ENCODE data around the gene DES. TPM values are rescaled to one million over a fixed set of nuclear protein-coding genes. Genes with fewer than 3 reads are reported as not detected.
A peak's percentile ranks its signal among the peaks of the same experiment; 100 is the strongest.

The DES gene
- total and polyA plus RNA-seq, 9 of the 15 experiments (the other 6 are each of a cell fraction or from before 2014, with no cell fraction given): 2.5 to 58.9 (median 21.9) TPM

DNA sequence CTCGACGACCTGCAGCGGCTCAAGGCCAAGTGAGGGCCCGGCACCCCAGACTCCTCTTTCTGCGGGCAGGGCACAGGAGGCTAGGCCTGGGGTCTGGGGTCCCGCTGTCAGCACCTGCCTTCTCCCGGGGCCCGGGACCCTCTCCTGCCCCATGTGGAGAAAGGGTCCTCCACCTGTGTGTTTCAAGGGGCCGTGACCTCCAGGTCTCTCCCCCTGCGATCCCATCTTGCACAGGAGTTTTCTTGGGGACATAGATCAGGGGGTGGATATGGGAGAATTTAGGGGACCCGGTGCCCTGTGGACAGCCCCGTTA, 791 bp downstream of the DES start:
- CTCF ChIA-PET (ENCODE audit: low intra/inter-chr PET ratio): no interaction called here
- POLR2A ChIA-PET: interaction anchor here (0.9 to 1.0 kb wide), 2 partner anchors 8 to 9 kb away, joined by 3 read pairs; no protein-coding TSS in a partner anchor
- Histone ChIP-seq H3K79me2 (ENCODE audit: control insufficient read depth, insufficient read depth, low read length) (no peaks in the 10 kb centered on the region), H3K4me2 (ENCODE audit: insufficient read depth, low read length) (0 out of 2 replicates have a peak overlapping the region, but pooled peaks have one; percentile 72), H3K9ac (ENCODE audit: insufficient read depth in 1 of 2, low read depth in 2 of 2, low read length in 2 of 2) (0 out of 4 replicates have a peak overlapping the region, but pooled peaks of 1 of the 2 experiments have one; percentile 55), H3K9me3 (replicated peaks; ENCODE audit: control insufficient read depth, insufficient read depth, low read depth, low read length) (no peaks in the 10 kb centered on the region), H3K27ac (ENCODE audit: extremely low read depth, low read depth, low read length) (peak overlapping the region; percentile 64; the same call in 2 of the 3 replicates), H3K36me3 (ENCODE audit: control insufficient read depth, insufficient read depth, low read length) (no peaks in the 10 kb centered on the region), H3K9me1 (ENCODE audit: control insufficient read depth, insufficient read depth, low read length) (no peaks in the 10 kb centered on the region), H3K4me3 (no peak overlapping the region), H2AFZ (ENCODE audit: low read depth, low read length) (0 out of 2 replicates have a peak overlapping the region, but pooled peaks have one; percentile 86), H4K20me1 (replicated peaks; ENCODE audit: control insufficient read depth, insufficient read depth, low read length) (no peaks in the 10 kb centered on the region), H3K4me1 (replicated peaks in 1 of 2; ENCODE audit: control insufficient read depth in 2 of 2, insufficient read depth in 2 of 2, low read length in 2 of 2) (peaks cover 16 to 41% of the 10 kb centered on the region in 2 experiments), H3K27me3 (ENCODE audit: control insufficient read depth in 2 of 2, insufficient read depth in 2 of 2, low read length in 2 of 2) (no peaks in the 10 kb centered on the region)
- BruUV-seq (replicated peaks): no TSS peak
- ATAC-seq (no peak), FAIRE-seq (no peak), DNase-seq (ENCODE audit: extremely low read depth in 1 of 4, low spot score in 3 of 4) (no peak)
- in situ Hi-C loops (cut with MboI): no loop called here
- TF ChIP-seq ATF4 (CRISPR knock-in tag; IDR thresholded peaks at IDR 0.05): no peak
- TF ChIP-seq ETS1 (conservative IDR thresholded peaks at IDR 0.05; ENCODE audit: control insufficient read depth, low read depth, low read length): no peak
- TF ChIP-seq HEY1 (CRISPR knock-in tag; IDR thresholded peaks at IDR 0.05; ENCODE audit: borderline replicate concordance): no peak
- no peak for TF ChIP-seq NFE2L1 (tag; IDR thresholded peaks at IDR 0.05; ENCODE audit: borderline replicate concordance, low read depth)
- no peak for TF ChIP-seq ILF3 (IDR thresholded peaks at IDR 0.05; ENCODE audit: borderline replicate concordance)
- no peak for TF ChIP-seq ZNF707 (CRISPR knock-in tag; conservative IDR thresholded peaks at IDR 0.05)
- TF ChIP-seq ZBTB17 (CRISPR knock-in tag; IDR thresholded peaks at IDR 0.05): no peak
- TF ChIP-seq AFF4 (CRISPR knock-in tag; IDR thresholded peaks at IDR 0.05): no peak
- TF ChIP-seq ESRRA (IDR thresholded peaks at IDR 0.05; ENCODE audit: borderline replicate concordance, low read depth): no peak
- intact Hi-C loops (cut with micrococcal nuclease): no loop called here
- WGBS (ENCODE audit: insufficient coverage, low coverage, missing lambda C conversion rate): 61% methylated on average over 3 of the region's 12 CpGs

Data from K562 (cell line).